K562 (cell line): Measurements from ENCODE around the gene HEXD. TPM values are rescaled to one million over a fixed set of nuclear protein-coding genes. Genes with fewer than 3 reads are reported as not detected.
A peak's percentile ranks its signal among the peaks of the same experiment; 100 is the strongest.

Experiments used
- ATAC-seq: fragments of 200-7000 bp; cut with Tn5 transposase; 3 replicates; pipeline ENCODE4 v1.9.1; 2020; ENCODE audit warnings: moderate library complexity
- BruUV-seq: library from RNA; stranded (reverse); fragments of 400-500 nt; replicated peaks from 2 replicates; lab custom pipeline; 2021; lab: Mats Ljungman, UMichigan
- CTCF ChIA-PET: fragments of 300-600 bp; formaldehyde crosslinking; extraction: SDS; loops from one replicate; lab custom pipeline; 2021; ENCODE audit warnings: low intra/inter-chr PET ratio; lab: Yijun Ruan, JAX
- POLR2A ChIA-PET: fragments of 300-600, 350-650 bp; sonication (Branson Sonifier 250); formaldehyde crosslinking; extraction: SDS; loops from one replicate; lab custom pipeline; 2021; ENCODE audit warnings: antibody characterized with exemption, inconsistent platforms; lab: Yijun Ruan, JAX
- DNase-seq, 4 experiments: peaks; one replicate each; pipeline versions ENCODE4 v3.0.0 to v3.0.0-alpha.2; 2011 to 2018; ENCODE audit warnings: low spot score in 3 of 4, mixed read lengths in 3 of 4; ENCODE audit errors: extremely low read depth in 1 of 4
- FAIRE-seq: peaks from 2 replicates; lab custom pipeline; 2011; peaks lifted over from hg19 to GRCh38; lab: Jason Lieb, UNC
- H2AFZ ChIP-seq: 2 replicates; pipeline ENCODE4 v1.6.0; 2011; ENCODE audit warnings: low read depth, low read length, control low read depth, inconsistent platforms
- H3K27ac ChIP-seq: fragments of 200-600 bp; 3 replicates; pipeline ENCODE4 v1.8.0; 2011; ENCODE audit warnings: low read depth, mild to moderate bottlenecking, control low read depth, inconsistent platforms, low read length, moderate library complexity, mixed read lengths; ENCODE audit errors: extremely low read depth
- H3K27me3 ChIP-seq, 2 experiments: fragments of 300-600 bp in 1 of 2; 2 replicates in 1 of 2; 3 replicates in 1 of 2; pipeline versions ENCODE4 v1.6.0 to v1.8.0; 2011; ENCODE audit warnings: inconsistent platforms in 2 of 2, low read length in 2 of 2, mild to moderate bottlenecking in 1 of 2, mixed read lengths in 1 of 2, moderate library complexity in 1 of 2; ENCODE audit not compliant: control insufficient read depth in 2 of 2, insufficient read depth in 2 of 2
- H3K36me3 ChIP-seq: fragments of 300-600 bp; 3 replicates; pipeline ENCODE4 v1.8.0; 2011; ENCODE audit warnings: mild to moderate bottlenecking, low read length, inconsistent platforms; ENCODE audit not compliant: control insufficient read depth, insufficient read depth
- H3K4me1 ChIP-seq, 2 experiments: fragments of 200-600 bp in 1 of 2; replicated peaks in 1 of 2; 2 replicates in 1 of 2; 3 replicates in 1 of 2; pipeline versions ENCODE4 v1.5.1 to v1.8.0; 2011; ENCODE audit warnings: inconsistent platforms in 2 of 2, low read length in 2 of 2, mild to moderate bottlenecking in 1 of 2, mixed read lengths in 1 of 2, moderate library complexity in 1 of 2; ENCODE audit not compliant: control insufficient read depth in 2 of 2, insufficient read depth in 2 of 2
- H3K4me2 ChIP-seq: 2 replicates; pipeline ENCODE4 v1.6.1; 2011; ENCODE audit warnings: low read length, control low read depth, inconsistent platforms, mixed read lengths; ENCODE audit not compliant: insufficient read depth
- H3K4me3 ChIP-seq: fragments of 200-600 bp; sonication (generic), shearing (Covaris generic); 2 replicates; pipeline ENCODE4 v1.5.1; 2016; ENCODE audit warnings: control low read depth, inconsistent platforms
- H3K79me2 ChIP-seq: fragments of 200-600 bp; 3 replicates; pipeline ENCODE4 v1.8.0; 2011; ENCODE audit warnings: low read length, inconsistent platforms; ENCODE audit not compliant: control insufficient read depth, insufficient read depth
- H3K9ac ChIP-seq, 2 experiments: 2 replicates each; pipeline versions ENCODE4 v1.6.0 to v1.6.1; 2011; ENCODE audit warnings: low read depth in 2 of 2, low read length in 2 of 2, control low read depth in 1 of 2, inconsistent platforms in 1 of 2, mild to moderate bottlenecking in 1 of 2, mixed read lengths in 1 of 2; ENCODE audit not compliant: insufficient read depth in 1 of 2
- H3K9me1 ChIP-seq: one replicate; pipeline ENCODE4 v1.6.0; 2011; ENCODE audit warnings: inconsistent platforms, mild to moderate bottlenecking, low read length, moderate library complexity; ENCODE audit not compliant: control insufficient read depth, insufficient read depth
- H3K9me3 ChIP-seq: replicated peaks from 2 replicates; pipeline ENCODE4 v1.5.1; 2011; ENCODE audit warnings: low read depth, low read length, inconsistent platforms; ENCODE audit not compliant: control insufficient read depth, insufficient read depth
- H4K20me1 ChIP-seq: replicated peaks from 2 replicates; pipeline ENCODE4 v1.6.1; 2011; ENCODE audit warnings: low read length, inconsistent platforms, mixed read lengths; ENCODE audit not compliant: control insufficient read depth, insufficient read depth
- KAT8 ChIP-seq: fragments of 450-650 bp; IDR thresholded peaks from 2 replicates; pipeline ENCODE4 v1.6.1; 2016; ENCODE audit warnings: low read depth, mild to moderate bottlenecking
- MEF2D ChIP-seq: conservative IDR thresholded peaks from 2 replicates; pipeline ENCODE4 v1.6.1; 2016; ENCODE audit warnings: low read depth, missing genetic modification characterization, missing compliant biosample characterization
- POLR2G ChIP-seq: fragments of 200-400 bp; formaldehyde crosslinking; IDR thresholded peaks from 2 replicates; pipeline ENCODE4 v1.6.1; 2017; ENCODE audit warnings: low read depth, mild to moderate bottlenecking, antibody characterized with exemption, low read length, moderate library complexity
- WGBS: fragments of 100-300 bp; shearing (Covaris generic); methylation state at CpG from one replicate; pipeline ENCODE4 v1.1.6; 2016; ENCODE audit warnings: low coverage, mixed read lengths; ENCODE audit not compliant: insufficient coverage; ENCODE audit errors: missing lambda C conversion rate; 5-methylcytosine and 5-hydroxymethylcytosine counted together
- in situ Hi-C: fragments of 300-500 bp; cut with MboI; formaldehyde crosslinking; loops from 4 replicates; pipeline ENCODE4 v1.15.0; 2018; ENCODE audit warnings: inconsistent platforms, mixed read lengths
- intact Hi-C: fragments of 100-400 bp; cut with micrococcal nuclease; formaldehyde crosslinking; loops from 2 replicates; pipeline ENCODE4 v1.14.2; 2022
- polyA plus RNA-seq, 8 experiments: library from polyadenylated mRNA; depleted of rRNA in 4 of 8; stranded (reverse) in 5 of 8; unstranded in 3 of 8; fragments of >200 nt; fragmentation: Nextera tagmentation in 2 of 8; fragmentation: Illumina TruSeq in 1 of 8; extraction: Ambion mirVana in 2 of 8; extraction: Trizol in 1 of 8; gene quantifications; 2 replicates each; pipeline versions ENCODE4 v1.2.1 to v1.2.3, GENCODE V29; 2011 to 2014; ENCODE audit warnings: inconsistent platforms in 1 of 8, missing spikeins in 1 of 8
- total RNA-seq, 7 experiments: library from RNA; depleted of rRNA in 6 of 7; stranded (reverse); fragments of >200 nt in 6 of 7; fragmentation: Illumina TruSeq in 2 of 7; extraction: Trizol in 2 of 7; gene quantifications; 2 replicates each; pipeline versions ENCODE4 v1.2.1 to v1.2.3, GENCODE V29; 2011 to 2021; ENCODE audit warnings: low replicate concordance in 1 of 7
- TF ChIP-seq, protein P1 (sequence below): sonication (generic); formaldehyde crosslinking; IDR thresholded peaks from 2 replicates; pipeline ENCODE4 v1.8.1; 2023; ENCODE audit warnings: mild to moderate bottlenecking, missing genetic modification reagents

HEXD gene
- total and polyA plus RNA-seq, 9 of the 15 experiments (the other 6 are each of a cell fraction or from before 2014, with no cell fraction given), result 1.0 to 25.3 (median 10.0) TPM

DNA sequence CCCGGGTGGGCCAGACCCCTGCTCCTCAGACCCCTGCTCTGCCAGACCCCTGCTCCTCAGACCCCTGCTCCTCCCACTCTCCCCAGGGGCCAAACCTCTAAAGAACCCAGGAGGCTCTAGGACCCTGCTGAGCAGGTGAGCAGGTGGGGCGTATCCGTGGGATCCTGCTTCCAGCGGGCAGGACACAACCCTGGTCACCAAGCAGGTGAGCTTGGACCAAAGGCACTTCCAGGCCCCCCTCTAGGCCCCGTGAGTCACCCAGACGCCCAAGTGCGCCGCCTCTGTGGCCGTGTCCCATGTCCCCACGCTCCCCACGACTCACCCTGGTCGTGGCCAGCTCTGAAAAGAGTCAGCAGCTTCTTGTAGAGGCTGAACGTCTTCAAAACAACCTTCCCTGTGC lies 27.4 kb downstream of the HEXD start:
- BruUV-seq, result no TSS peak
- H3K9me3 ChIP-seq, result no peaks in the 10 kb centered on the region
- intact Hi-C loops (no loop called here), in situ Hi-C loops (no loop called here)
- H3K9ac ChIP-seq, result peak overlapping the region in 1 of 2 experiments; percentile 78; a peak in 2 of 4 replicates
- no peaks in the 10 kb centered on the region for H3K27me3 ChIP-seq
- no peak overlapping the region for H3K4me3 ChIP-seq
- H3K79me2 ChIP-seq, result peaks cover 19% of the 10 kb centered on the region
- no peak for FAIRE-seq
- peaks cover 5 to 63% of the 10 kb centered on the region in 2 experiments for H3K4me1 ChIP-seq
- no peaks in the 10 kb centered on the region for H4K20me1 ChIP-seq
- ATAC-seq, result no peak
- H3K9me1 ChIP-seq, result no peaks in the 10 kb centered on the region
- DNase-seq, result no peak
- ChIA-PET CTCF (no interaction called here), POLR2A (interaction anchor here (0.6 to 1.1 kb wide), 4 partner anchors 17 to 231 kb away, joined by 3 to 4 read pairs (median 4); partner anchors contain the start of gene FOXK2)
- no peak overlapping the region for H3K4me2 ChIP-seq
- H3K36me3 ChIP-seq, result peaks cover 34% of the 10 kb centered on the region; the same call in 2 of the 3 replicates
- no peak for TF ChIP-seq MEF2D (tag)
- TF ChIP-seq, protein P1, sequence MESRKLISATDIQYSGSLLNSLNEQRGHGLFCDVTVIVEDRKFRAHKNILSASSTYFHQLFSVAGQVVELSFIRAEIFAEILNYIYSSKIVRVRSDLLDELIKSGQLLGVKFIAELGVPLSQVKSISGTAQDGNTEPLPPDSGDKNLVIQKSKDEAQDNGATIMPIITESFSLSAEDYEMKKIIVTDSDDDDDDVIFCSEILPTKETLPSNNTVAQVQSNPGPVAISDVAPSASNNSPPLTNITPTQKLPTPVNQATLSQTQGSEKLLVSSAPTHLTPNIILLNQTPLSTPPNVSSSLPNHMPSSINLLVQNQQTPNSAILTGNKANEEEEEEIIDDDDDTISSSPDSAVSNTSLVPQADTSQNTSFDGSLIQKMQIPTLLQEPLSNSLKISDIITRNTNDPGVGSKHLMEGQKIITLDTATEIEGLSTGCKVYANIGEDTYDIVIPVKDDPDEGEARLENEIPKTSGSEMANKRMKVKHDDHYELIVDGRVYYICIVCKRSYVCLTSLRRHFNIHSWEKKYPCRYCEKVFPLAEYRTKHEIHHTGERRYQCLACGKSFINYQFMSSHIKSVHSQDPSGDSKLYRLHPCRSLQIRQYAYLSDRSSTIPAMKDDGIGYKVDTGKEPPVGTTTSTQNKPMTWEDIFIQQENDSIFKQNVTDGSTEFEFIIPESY (CRISPR knock-in tag), result peak; percentile 58
- H2AFZ ChIP-seq, result no peak overlapping the region
- H3K27ac ChIP-seq, result no peak overlapping the region
- whole genome bisulfite sequencing, result 73% methylated on average over 13 of the region's 13 CpGs

DNA sequence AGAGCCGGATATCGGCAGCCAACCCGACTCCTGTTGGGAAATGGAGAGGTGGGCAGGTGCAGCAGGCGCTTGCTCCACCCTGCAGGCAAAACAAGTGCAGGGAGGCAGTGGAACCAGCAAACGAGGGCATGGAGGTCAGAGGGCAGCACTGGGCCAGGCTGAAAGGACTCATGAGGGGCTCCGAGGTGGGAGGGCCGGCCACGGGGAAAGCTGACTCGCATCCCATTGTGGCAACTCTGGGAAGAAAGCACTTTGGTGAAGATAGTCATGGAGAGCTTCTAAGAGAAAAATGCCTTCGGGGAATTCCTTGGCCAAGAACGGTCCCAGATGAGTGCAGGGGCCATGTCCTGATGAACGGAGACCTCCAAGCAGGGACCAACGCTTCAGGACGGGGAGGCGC lies 28.0 kb downstream of the HEXD start:
- Histone ChIP-seq H2AFZ (no peak overlapping the region), H3K79me2 (peaks cover 23% of the 10 kb centered on the region), H3K27me3 (no peaks in the 10 kb centered on the region), H3K36me3 (peaks cover 34% of the 10 kb centered on the region; the same call in 2 of the 3 replicates), H3K9ac (peak overlapping the region in 1 of 2 experiments; percentile 78; a peak in 2 of 4 replicates), H3K27ac (no peak overlapping the region), H3K4me1 (peaks cover 5 to 57% of the 10 kb centered on the region in 2 experiments), H3K9me3 (no peaks in the 10 kb centered on the region), H3K9me1 (no peaks in the 10 kb centered on the region), H4K20me1 (no peaks in the 10 kb centered on the region), H3K4me2 (no peak overlapping the region), H3K4me3 (no peak overlapping the region)
- 85% methylated on average over 10 of the region's 15 CpGs for WGBS
- no peak for FAIRE-seq
- BruUV-seq, result no TSS peak
- ChIA-PET POLR2A (interaction anchor here (0.6 to 1.3 kb wide), 4 partner anchors 13 to 231 kb away, joined by 3 to 4 read pairs (median 3); partner anchors contain the start of gene FOXK2), CTCF (no interaction called here)
- no peak for ATAC-seq
- TF ChIP-seq KAT8, result no peak
- 0 out of 2 replicates have a peak, but pooled peaks have one; percentile 25 for TF ChIP-seq POLR2G
- in situ Hi-C loops, result no loop called here
- intact Hi-C loops, result no loop called here
- DNase-seq, result no peak
